DOHH2 (cell line): ENCODE measurements around the gene PTGDS.

ENCODE experiments used
- EZH2phosphoT487 ChIP-seq: fragments of 200-600 bp; sonication (generic); IDR thresholded peaks from 2 replicates; pipeline ENCODE4 v1.6.1; 2017; ENCODE audit warnings: borderline replicate concordance, mild to moderate bottlenecking, antibody characterized with exemption, low read length, moderate library complexity, mixed read lengths
- TF ChIP-seq, protein P1 (sequence below): fragments of 200-600 bp; sonication (generic); IDR thresholded peaks from one replicate; pipeline ENCODE4 v1.5.1; 2014; ENCODE audit warnings: antibody characterized with exemption, mild to moderate bottlenecking, low read depth, low read length; ENCODE audit not compliant: poor library complexity, severe bottlenecking

DNA sequence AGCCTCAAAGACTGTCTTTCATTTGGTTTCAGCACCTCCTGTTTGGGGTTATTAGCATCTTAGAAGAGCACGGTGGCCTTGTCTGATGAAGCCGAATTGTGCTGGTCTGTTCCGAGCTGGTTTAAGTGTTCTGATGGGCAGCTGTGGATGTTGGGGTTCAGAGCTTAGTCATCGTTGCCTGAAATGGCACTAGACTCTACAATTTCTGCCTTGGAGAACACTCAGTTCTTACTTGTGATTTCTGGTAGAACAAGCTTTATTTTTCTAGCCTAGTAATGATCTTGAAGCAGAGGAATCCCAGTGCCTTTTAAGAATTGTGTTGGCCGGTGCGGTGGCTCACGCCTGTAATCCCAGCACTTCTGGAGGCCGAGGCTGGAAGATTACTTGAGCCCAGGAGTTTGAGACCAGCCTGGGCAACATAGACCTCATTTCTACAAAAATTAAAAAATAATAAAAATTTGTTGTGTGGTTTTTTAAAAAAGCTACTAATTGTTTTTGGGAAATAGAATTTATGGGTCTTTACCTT lies 40.6 kb upstream of the PTGDS start:
- TF ChIP-seq, protein P1, sequence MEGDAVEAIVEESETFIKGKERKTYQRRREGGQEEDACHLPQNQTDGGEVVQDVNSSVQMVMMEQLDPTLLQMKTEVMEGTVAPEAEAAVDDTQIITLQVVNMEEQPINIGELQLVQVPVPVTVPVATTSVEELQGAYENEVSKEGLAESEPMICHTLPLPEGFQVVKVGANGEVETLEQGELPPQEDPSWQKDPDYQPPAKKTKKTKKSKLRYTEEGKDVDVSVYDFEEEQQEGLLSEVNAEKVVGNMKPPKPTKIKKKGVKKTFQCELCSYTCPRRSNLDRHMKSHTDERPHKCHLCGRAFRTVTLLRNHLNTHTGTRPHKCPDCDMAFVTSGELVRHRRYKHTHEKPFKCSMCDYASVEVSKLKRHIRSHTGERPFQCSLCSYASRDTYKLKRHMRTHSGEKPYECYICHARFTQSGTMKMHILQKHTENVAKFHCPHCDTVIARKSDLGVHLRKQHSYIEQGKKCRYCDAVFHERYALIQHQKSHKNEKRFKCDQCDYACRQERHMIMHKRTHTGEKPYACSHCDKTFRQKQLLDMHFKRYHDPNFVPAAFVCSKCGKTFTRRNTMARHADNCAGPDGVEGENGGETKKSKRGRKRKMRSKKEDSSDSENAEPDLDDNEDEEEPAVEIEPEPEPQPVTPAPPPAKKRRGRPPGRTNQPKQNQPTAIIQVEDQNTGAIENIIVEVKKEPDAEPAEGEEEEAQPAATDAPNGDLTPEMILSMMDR: no peak
- no peak for TF ChIP-seq EZH2phosphoT487
